Esophagus muscularis mucosa (tissue), 4 donors: ENCODE results near the gene GALNT13.

Source experiments
- EP300 ChIP-seq: sonication (generic); formaldehyde crosslinking; IDR thresholded peaks from one replicate; pipeline ENCODE4 v1.6.1; 2017; ENCODE audit warnings: antibody characterized with exemption
- POLR2A ChIP-seq: fragments of 450-650 bp; IDR thresholded peaks from one replicate; pipeline ENCODE4 v1.6.1; 2017; ENCODE audit warnings: antibody characterized with exemption, moderate library complexity, mild to moderate bottlenecking, low read depth
- POLR2AphosphoS5 ChIP-seq, 2 donors: sonication (generic); formaldehyde crosslinking; IDR thresholded peaks; one replicate each; pipeline ENCODE4 v1.6.1; 2017; ENCODE audit warnings: antibody characterized with exemption in 2 of 2
- TF ChIP-seq, protein P1 (sequence below), 3 experiments: fragments of 200-600 bp in 2 of 3; fragments of 450-650 bp in 1 of 3; sonication (generic) in 2 of 3; IDR thresholded peaks; one replicate each; pipeline ENCODE4 v1.5.1; 2017 to 2019; ENCODE audit warnings: antibody characterized with exemption in 3 of 3, mild to moderate bottlenecking in 2 of 3, moderate library complexity in 1 of 3

- TF ChIP-seq POLR2AphosphoS5 (IDR thresholded peaks at IDR 0.05) (no peak), EP300 (no peak), POLR2A (no peak)
- TF ChIP-seq, protein P1, sequence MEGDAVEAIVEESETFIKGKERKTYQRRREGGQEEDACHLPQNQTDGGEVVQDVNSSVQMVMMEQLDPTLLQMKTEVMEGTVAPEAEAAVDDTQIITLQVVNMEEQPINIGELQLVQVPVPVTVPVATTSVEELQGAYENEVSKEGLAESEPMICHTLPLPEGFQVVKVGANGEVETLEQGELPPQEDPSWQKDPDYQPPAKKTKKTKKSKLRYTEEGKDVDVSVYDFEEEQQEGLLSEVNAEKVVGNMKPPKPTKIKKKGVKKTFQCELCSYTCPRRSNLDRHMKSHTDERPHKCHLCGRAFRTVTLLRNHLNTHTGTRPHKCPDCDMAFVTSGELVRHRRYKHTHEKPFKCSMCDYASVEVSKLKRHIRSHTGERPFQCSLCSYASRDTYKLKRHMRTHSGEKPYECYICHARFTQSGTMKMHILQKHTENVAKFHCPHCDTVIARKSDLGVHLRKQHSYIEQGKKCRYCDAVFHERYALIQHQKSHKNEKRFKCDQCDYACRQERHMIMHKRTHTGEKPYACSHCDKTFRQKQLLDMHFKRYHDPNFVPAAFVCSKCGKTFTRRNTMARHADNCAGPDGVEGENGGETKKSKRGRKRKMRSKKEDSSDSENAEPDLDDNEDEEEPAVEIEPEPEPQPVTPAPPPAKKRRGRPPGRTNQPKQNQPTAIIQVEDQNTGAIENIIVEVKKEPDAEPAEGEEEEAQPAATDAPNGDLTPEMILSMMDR (IDR thresholded peaks at IDR 0.05): no peak
These were observed 623.7 kb downstream of the GALNT13 start for GRCh38 chr2:154495455-154495868.
